ENCODE data around the gene MAN1A2.
"Not testable (repeated sequence)": the region's sequence is repeated elsewhere in the genome, so short reads cannot be mapped to it uniquely, and the experiment has no call there.

The MAN1A2 gene

DNA sequence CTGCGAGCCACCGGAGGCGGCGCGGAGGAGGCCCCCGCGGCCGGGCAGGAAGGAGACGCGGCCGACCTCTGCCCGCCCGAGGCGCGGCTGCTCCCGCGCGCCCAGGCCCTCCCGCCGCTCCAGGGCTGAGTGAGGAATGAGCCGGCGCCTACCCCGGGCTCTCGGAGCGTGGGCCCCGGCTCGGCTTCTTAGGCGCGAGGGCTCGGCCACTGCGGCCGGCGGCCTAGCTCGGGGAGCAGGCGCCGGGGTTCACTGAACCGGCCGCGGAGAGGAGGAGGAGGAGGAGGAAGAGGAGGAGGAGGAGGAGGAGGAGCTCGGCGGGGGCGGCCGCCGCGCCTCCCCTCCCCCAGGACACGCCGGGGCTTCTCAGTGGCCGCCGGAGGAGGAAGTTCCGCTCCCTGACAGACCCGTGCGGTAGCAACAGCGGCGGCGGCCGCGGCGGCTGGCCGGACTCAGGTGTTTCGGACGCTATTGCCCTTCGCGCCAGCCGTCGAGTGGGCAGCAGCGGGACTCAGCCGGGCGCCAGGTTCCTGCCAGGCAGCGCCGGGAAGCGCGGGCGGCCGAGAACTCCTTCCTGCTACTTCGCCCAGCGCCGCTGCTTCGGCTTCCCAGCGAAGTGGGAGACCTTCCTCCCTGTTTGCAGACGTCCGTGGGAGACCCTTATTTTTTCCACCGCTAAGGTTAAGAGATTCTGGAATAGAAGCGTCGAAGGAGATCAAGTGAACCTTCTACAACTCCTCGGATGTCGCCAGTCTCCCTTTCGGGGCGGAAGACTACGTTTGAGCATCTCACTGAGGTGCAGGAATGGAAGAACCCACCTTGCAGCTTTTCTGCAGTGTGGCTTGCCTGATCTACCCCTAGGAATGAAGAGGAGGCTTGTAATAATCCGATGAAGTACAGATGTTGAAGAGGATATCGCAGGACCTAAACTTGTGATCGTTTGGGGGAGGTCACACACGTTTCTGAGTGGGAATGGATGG lies at the start of gene MAN1A2:
MAN1A2 (plus strand) TSS at position 404 of the 980 bp plus-strand sequence. CDS start 735 bp downstream, outside the sequence.
- DNase-seq: peak; percentile 68 to 80

GRCh38 chr1:117318011-117318410 lies 49.2 kb upstream of the MAN1A2 start:
- no peak for DNase-seq

- DNase-seq: no peak
Observed at GRCh38 chr1:117318426-117318825, 48.8 kb upstream of the MAN1A2 start.

GRCh38 chr1:117320515-117320914 lies 46.7 kb upstream of the MAN1A2 start:
- DNase-seq: no peak

- DNase-seq: no peak
Observed at GRCh38 chr1:117321680-117322609, 45.3 kb upstream of the MAN1A2 start.

GRCh38 chr1:117324357-117324756 lies 42.9 kb upstream of the MAN1A2 start:
- no peak for DNase-seq

GRCh38 chr1:117326035-117326434 lies 41.2 kb upstream of the MAN1A2 start:
- not testable (repeated sequence) for DNase-seq

DNA sequence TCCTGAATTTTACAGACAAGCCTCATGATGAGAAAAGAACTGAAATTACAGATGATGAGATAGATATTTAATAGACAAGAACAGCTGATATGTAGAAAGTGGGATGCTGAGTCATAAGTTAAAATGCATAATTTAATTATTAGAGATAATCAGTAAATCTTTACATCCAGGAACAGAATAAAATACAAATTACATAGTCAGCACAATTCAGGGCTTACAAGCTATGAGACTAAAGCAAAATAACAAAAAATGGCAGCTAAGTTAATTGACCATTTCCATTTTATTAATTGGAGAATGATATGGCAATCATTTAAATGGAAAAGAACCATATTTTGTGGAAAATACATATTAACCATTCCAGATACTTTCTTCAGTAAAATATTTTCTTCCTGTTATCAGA lies 40.2 kb upstream of the MAN1A2 start:
- no peak for DNase-seq

DNA sequence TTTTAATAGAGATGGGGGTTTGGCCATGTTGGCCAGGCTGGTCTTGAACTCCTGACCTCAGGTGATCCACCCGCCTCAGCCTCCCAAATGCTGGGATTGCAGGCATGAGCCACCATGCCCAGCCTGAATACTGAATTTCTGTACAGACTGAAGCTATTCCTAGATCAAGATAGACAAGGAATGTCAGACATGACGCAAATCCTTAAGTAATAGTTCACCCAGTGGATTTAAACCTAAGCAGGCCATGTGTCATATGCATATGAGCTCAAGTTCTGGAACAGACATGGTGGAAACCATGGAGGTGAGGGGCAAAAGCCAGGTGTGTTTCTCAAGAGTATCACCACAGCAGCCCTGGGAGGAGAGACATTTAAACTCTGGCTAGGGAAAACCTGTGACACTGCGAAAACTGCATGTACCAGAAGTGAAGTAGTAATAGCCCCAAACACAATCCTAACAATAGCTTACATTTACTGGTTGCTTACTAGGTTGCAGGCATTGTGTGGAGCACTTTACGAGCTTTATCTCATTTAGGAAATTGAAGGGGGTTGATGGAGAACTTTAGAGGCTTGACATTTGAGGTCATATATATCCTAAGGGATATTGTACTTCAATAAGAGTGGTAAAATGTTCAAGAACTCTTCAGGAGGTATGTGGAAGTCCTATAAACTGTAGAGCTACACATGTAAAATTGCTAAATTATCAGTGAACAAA lies 31.7 kb upstream of the MAN1A2 start:
- DNase-seq: no peak

GRCh38 chr1:117336088-117336817 lies 31.0 kb upstream of the MAN1A2 start:
- DNase-seq: no peak

DNA sequence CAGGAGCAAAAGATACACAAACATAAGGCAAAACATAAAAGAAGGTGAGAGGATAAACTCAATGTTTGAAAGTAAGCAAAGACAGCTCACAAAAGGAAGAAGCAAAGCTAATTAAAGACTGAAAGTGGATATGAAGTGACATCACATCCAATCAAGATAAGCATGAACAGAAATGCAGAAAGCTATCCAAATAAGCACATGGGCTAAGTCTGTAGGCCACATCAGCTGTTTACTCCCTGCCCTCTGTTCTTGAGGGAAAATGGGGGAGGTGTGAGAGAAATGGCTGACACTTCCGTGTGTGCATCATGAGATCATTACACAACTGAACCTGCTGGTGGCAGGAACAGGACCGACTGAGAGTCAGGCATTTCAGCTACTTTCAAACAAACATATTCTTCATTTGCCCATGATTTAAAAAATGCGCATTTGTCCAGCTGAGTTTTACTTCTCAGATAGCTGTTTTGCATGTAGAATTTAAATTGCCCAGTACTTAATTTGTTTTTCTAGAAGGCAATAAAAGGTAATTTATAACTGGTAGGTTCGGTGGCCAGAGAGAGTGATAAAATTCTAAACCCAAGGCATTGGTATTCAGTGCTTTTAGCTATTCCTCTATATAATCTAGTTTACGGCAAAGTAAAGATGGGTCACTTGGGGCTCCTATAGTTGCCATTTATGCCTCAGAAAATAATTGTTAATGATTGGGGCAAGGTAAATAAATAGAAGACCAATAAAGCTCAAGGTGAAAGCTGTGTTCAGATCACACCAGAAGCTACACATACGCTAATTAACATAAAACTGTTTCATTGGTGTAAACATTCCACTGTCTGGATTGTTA lies 27.2 kb upstream of the MAN1A2 start:
- DNase-seq: no peak

DNA sequence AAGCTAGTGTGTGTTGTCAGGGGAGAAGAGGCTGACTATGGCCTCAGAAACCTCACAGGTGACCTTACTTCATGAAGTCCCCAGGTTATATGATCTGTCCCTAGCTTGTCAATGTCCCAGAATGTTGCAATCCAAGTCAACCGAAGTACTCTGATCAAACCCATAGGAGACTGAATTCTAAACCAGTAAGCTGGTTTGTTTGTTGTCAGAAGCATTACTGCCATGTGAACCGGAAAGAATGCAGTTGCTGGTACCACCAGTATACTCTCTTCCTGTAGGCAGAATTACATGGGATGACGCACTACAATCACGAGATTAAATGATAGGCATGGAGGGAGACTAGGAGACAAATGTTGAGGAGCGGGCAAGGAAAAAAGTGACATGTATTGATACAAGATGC lies 26.1 kb upstream of the MAN1A2 start:
- no peak for DNase-seq

- DNase-seq: no peak
Observed at GRCh38 chr1:117342397-117342796, 24.9 kb upstream of the MAN1A2 start.

- DNase-seq: no peak
Observed at GRCh38 chr1:117346206-117346928, 20.9 kb upstream of the MAN1A2 start.

DNA sequence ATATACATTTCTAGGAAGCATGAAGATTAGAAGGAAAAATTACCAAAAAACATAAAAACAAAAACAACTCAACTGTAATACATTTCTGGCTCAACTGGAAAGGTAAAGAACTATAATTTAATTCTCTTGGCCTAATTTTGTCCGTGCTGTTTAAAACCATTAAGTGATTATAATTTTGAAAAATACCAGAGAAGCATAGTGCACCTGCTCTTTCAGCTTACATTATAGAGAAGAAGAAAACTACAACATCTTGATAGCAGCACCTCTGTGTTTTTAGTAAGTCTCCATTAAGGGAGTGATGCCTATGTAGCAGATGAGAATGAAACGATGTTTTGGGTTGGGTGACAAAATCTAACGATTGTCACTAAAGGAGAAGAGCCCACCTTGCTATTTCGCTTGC lies 19.3 kb upstream of the MAN1A2 start:
- no peak for DNase-seq

DNA sequence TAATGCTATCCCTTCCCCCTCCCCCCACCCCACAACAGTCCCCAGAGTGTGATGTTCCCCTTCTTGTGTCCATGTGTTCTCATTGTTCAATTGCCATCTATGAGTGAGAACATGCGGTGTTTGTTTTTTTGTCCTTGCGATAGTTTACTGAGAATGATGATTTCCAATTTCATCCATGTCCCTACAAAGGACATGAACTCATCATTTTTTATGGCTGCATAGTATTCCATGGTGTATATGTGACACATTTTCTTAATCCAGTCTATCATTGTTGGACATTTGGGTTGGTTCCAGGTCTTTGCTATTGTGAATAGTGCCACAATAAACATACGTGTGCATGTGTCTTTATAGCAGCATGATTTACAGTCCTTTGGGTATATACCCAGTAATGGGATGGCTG lies 14.6 kb upstream of the MAN1A2 start:
- not testable (repeated sequence) for DNase-seq

- not testable (repeated sequence) for DNase-seq
Observed at GRCh38 chr1:117357833-117358603, 9.2 kb upstream of the MAN1A2 start.

- not testable (repeated sequence) for DNase-seq
Observed at GRCh38 chr1:117358604-117358887, 8.7 kb upstream of the MAN1A2 start.

- no peak for DNase-seq
Observed at GRCh38 chr1:117359561-117360289, 7.5 kb upstream of the MAN1A2 start.

Data from stimulated activated CD4-positive, alpha-beta T cell treated with anti-CD3 and anti-CD28 coated beads, Interleukin-2, amount 100 ng/mL, for 24 hours (primary cell).